Liver (tissue), 3 donors: ENCODE results near the gene SLC2A1.

Experiments
- CTCF ChIP-seq: fragments of 150-350 bp; IDR thresholded peaks from 2 replicates; pipeline ENCODE4 v1.5.1; 2017; ENCODE audit warnings: improper control_type of control experiment, low read depth, low read length; ENCODE audit not compliant: missing input control
- GABPA ChIP-seq, 2 donors: IDR thresholded peaks in 1 of 2; conservative IDR thresholded peaks in 1 of 2; 2 replicates each; pipeline ENCODE4 v1.6.1; 2016; ENCODE audit warnings: antibody characterized with exemption in 2 of 2, mild to moderate bottlenecking in 1 of 2, moderate library complexity in 1 of 2
- MAX ChIP-seq: IDR thresholded peaks from 2 replicates; pipeline ENCODE4 v1.6.1; 2016; ENCODE audit warnings: antibody characterized with exemption
- REST ChIP-seq: IDR thresholded peaks from 2 replicates; pipeline ENCODE4 v1.6.1; 2016; ENCODE audit warnings: antibody characterized with exemption, mild to moderate bottlenecking
- SP1 ChIP-seq: IDR thresholded peaks from 2 replicates; pipeline ENCODE4 v1.6.1; 2018; ENCODE audit warnings: antibody characterized with exemption, mild to moderate bottlenecking
- YY1 ChIP-seq: IDR thresholded peaks from 2 replicates; pipeline ENCODE4 v1.6.1; 2016; ENCODE audit warnings: antibody characterized with exemption, mild to moderate bottlenecking
- donor health status: healthy.
- donor health status: healthy.

GRCh38 chr1:42981255-42981805, 22.7 kb upstream of the SLC2A1 start:
- TF ChIP-seq CTCF (no peak), MAX (no peak), SP1 (no peak), GABPA (IDR thresholded peaks at IDR 0.05 in 1 of 2, conservative IDR thresholded peaks at IDR 0.05 in 1 of 2) (no peak), YY1 (no peak), REST (no peak)
